Activated CD8-positive, alpha-beta memory T cell treated with anti-CD3 and anti-CD28 coated beads, Interleukin-2, amount 50 U/mL, for 24 hours (primary cell): ENCODE data around the gene ZNF641.

Experiments used
- DNase-seq: peaks from one replicate; pipeline ENCODE4 v3.0.0-alpha.2; 2020; ENCODE audit errors: extremely low read depth

Gene ZNF641

DNA sequence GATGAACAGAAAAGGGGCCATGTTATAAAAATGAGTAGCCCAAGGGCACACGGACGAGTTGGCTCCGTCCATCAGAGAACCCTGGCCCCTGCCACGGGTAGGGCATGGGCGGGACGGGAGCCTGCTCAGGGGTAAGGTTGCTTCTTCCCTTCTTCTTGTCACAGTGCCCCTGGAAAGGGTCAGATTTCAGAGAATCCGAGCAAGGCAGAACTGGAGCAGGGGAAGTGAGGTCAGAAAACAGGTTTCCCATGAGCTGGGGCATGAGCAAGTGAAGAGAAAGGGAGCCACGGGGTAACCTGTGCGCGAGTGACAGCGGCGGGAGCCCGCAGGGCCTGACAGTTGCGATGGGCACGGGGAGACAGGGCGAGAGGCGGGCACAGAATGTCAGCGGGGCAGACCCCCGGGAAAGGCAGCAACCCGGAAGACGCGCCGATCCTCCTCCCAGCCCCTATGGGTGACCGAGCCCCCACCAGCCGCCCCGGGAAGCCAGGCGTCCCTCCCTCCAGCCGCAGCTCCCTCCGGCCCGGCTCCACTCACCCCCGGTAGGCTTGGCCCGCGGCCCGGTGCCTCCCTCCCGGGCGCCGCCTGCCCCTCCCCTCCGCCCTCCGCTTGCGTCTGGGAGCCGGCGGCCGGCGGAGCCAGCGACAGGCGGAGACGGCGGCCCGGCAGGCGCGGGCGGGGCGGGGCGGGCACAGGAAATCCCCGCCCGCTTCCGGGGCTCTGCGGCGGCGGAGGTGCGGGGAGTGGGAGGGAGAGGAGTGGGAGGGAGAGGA lies at the start of gene ZNF641:
ZNF641 (minus strand) TSS at position 671 of the 773 bp plus-strand sequence. CDS start 2,829 bp downstream, outside the sequence.
- peak; percentile 39 for DNase-seq

DNA sequence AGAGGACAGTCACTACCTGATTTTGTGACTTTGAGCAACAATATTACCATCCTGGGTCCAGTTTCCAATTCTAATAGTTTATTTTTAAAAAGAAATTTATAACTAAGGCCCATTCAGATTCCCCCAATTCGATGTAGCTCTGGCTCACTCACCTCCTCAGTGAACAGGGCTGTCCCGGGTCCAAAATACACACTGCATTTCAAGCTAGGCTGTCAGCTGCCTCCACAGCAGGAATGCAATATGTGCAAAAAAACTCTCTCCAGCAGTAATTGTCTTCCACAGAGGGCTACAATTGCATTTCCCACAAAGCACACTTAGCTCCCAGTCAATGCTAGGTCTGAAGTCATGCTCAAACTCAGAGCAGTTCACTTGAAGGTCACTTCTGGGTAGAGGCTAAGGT lies 39.3 kb upstream of the ZNF641 start:
- no peak for DNase-seq

DNA sequence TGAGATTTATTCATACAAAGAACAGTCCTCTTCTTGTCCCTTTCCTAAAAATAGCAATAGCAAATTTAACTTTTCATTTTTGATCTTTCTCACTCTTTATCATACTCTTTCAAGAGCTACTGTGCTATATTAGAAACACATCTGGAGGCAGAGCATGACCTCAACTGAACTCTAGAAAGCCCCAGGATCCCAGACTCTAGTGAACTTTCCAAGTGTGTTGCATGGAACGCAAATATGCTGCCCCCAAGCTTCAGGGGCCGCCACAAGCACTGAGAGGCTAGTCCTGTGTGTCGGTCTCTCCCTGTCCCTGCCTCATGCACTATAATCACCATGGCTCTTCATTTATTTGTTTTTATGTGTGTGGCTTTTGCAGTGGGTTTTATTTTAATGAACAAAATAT lies 38.7 kb upstream of the ZNF641 start:
- no peak for DNase-seq

DNA sequence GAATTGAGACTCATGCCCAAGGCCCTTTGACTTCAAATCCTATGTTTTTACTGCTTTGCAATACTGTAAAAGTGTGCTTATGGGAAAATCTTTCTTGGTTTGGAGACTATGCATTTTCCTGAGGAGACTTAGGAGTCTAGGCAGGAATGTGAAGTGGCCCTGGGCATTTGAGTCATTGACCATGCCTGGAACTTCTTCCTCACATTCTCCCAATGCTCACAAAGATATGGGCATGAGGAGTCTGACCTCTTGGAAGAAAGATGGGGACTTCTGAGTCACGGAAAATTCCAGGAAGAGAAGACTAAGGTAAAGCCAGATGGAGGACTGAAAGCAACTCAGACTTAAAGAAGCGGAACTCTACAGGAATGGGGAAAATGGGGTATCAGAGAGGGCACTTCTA lies 38.2 kb upstream of the ZNF641 start:
- no peak for DNase-seq

- DNase-seq = no peak
These were observed 37.7 kb upstream of the ZNF641 start for GRCh38 chr12:48388460-48388859.

- DNase-seq = no peak
These were observed 29.9 kb upstream of the ZNF641 start for GRCh38 chr12:48380596-48380995.

GRCh38 chr12:48379794-48380193 lies 29.1 kb upstream of the ZNF641 start:
- DNase-seq = no peak

DNA sequence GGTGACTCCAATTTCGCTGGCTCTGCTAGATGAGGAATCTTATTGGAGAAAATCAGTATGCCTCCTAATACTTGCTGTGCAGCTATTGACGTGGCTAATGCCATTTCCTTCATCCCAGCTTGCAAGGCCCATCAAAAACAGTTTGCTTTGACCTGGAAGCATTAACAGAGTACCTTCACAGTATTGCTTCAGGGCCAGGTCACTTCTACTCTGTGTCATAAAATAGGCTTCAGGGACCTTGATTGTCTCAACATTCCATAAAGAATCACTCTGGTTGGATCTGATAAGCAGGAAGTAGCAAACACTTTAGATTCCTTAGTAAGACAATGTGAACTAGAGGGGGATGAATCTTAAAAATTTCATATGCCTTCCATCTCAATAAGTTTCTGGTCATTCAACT lies 26.9 kb upstream of the ZNF641 start:
- no peak for DNase-seq

- no peak for DNase-seq
These were observed 23.4 kb upstream of the ZNF641 start for GRCh38 chr12:48374164-48374563.

- no peak for DNase-seq
These were observed 15.4 kb upstream of the ZNF641 start for GRCh38 chr12:48366131-48366530.

GRCh38 chr12:48361664-48362339 lies 11.1 kb upstream of the ZNF641 start:
- DNase-seq = no peak

- no peak for DNase-seq
These were observed 8.3 kb upstream of the ZNF641 start for GRCh38 chr12:48358937-48359513.

- DNase-seq = no peak
These were observed 5.5 kb upstream of the ZNF641 start for GRCh38 chr12:48356041-48356768.

- DNase-seq = no peak
These were observed 1.5 kb upstream of the ZNF641 start for GRCh38 chr12:48352157-48352760.

GRCh38 chr12:48351022-48351708 lies 446 bp upstream of the ZNF641 start:
- no peak for DNase-seq

- no peak for DNase-seq
These were observed 1.2 kb downstream of the ZNF641 start for GRCh38 chr12:48349471-48349870.

DNA sequence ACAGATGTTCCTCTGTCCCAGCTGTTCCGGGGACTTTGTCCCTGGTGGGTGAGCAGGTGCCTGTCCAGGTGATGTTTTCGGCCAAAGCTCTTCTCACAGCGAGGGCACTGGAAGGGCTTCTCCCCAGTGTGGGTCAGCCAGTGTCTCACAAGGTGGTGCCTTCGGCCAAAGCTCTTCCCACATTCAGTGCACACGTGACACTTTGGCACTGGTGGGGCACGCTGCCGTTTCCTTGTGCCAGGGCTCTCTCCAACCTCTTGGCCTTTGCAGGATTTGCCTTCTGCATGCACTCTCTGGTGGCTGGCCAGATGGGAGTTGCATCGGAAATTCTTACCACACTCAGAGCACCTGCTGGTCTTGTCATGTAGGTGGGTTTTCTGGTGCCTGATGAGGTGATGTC lies 7.7 kb downstream of the ZNF641 start:
- DNase-seq = no peak

- no peak for DNase-seq
These were observed 9.8 kb downstream of the ZNF641 start for GRCh38 chr12:48340943-48341342.

DNA sequence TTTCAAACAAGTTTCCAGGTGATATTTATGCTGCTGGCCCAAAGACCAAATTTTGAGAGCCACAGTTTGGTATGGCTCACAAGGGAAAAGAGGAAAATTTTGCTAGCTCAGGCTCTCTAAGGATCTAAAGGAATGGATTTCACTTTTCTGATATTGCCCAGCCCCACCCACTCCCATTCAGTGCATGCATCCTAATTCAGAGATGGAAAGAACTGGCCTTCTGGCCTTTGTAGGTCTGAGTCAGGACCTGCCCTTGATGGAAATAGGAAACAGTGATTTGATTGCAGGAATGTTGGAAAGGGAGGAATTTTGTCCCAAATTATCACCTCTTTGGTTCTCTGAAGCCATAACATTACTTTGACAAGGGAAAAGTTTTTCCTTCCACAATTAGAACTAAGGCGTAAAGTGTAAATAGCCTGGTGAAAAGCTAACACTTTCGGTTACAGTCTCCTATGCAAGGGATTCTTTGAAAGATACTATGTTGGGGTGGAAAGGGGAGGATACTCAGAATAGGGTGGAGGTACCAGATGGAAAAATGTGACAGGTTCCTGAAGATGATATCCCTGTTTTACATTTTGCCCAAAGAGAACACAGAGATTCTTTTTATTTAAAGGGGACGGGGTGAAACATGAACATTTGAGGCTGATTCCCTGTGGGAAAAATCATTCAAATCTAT lies 11.1 kb downstream of the ZNF641 start:
- no peak for DNase-seq

DNA sequence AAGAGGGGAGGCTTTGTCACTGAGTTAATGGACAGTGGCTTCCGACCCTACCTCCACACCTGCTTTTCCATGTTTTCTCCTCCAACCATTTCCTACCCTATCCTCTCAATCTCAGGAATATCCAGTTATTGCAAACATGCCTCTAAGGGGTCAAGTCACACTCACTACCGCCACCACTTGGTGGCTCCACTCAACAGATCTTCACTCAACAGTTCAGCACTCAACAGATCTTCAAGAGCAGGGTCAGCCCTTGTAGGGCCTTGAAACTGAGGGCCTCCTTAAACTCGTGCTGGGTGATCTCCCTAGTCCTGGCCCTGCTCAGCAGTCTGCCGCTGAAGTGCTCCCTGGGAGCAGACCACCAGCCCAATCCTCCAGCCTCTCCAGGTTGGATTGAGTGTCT lies 14.2 kb downstream of the ZNF641 start:
- DNase-seq = no peak

GRCh38 chr12:48336061-48336460 lies 14.7 kb downstream of the ZNF641 start:
- DNase-seq = no peak
